Esophagus mucosa (tissue), 1 donor: ENCODE results near the gene XPR1. TPM values are rescaled to one million over a fixed set of nuclear protein-coding genes. Genes with fewer than 3 reads are reported as not detected.
"Not testable (repeated sequence)": the region's sequence is repeated elsewhere in the genome, so short reads cannot be mapped to it uniquely, and the experiment has no call there.

ENCODE experiments used
- ATAC-seq: fragments of 200-7000 bp; cut with Tn5 transposase; one replicate; pipeline ENCODE4 v1.9.1; 2020
- total RNA-seq: library from RNA; stranded (reverse); gene quantifications from one replicate; pipeline ENCODE4 v1.2.4, GENCODE V29; 2023
- donor health status: DM: yes; HTN: yes; CAD: no.

Gene XPR1
- total RNA-seq, 1 donor from 2014 or later = 15.9 TPM

GRCh38 chr1:180644526-180645192 lies 12.8 kb downstream of the XPR1 start:
- ATAC-seq = no peak

DNA sequence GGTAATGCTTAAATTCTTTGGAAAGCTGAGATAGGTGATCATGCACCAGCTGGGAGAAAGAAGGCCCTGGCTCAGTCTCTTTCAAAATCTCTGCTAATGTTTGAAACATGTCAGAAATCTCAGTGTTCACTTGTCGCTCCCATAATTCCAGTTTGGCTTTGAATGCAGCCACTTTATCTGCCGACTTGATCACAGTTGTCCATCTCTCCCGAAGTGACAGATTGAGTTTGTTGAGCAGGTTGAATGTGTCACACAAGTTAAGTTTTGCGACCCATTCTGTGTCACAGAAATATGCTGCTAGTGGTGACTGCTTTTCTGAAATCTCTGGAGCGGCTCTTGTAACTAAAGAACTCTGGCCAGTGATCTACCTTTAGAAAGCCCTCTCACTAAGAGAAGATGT lies 13.4 kb downstream of the XPR1 start:
- not testable (repeated sequence) for ATAC-seq

GRCh38 chr1:180646093-180646492 lies 14.3 kb downstream of the XPR1 start:
- ATAC-seq = no peak

- ATAC-seq = no peak
These were observed 14.7 kb downstream of the XPR1 start for GRCh38 chr1:180646547-180646946.

DNA sequence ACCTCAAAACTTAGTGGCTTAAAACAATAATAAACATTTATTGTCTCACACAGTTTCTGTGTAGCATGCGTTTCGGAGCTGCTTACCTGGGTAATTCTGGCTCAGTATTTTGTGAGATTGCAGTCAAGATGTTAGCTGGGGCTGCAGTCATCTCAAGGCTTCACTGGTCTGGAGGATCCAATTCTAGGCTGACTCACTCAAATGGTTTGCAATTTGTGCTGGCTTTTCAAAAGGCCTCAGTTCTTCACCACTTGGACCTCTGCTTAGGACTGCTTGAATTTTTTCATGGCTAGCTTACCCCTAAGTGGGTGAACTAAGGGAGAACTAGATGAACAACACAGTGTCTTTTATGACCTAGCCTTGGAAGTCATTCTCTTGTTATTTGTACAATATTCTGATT lies 21.0 kb downstream of the XPR1 start:
- ATAC-seq = no peak

DNA sequence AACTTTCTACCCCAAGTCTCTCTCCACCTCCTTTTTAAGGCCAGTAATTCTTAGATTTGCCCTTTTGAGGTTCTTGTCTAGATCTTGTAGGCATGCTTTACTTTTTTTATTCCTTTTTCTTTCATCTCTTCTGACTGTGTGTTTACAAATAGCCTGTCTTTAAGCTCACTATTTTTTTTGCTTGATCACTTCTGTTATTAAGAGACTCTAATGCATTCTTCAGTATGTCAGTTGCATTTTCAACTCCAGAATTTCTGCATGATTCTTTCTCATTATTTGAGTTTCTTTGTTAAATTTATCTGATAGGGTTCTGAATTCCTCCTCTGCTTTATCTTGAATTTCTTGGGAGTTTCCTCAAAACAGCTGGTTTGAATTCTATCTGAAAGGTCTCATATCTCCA lies 30.9 kb downstream of the XPR1 start:
- ATAC-seq = no peak

DNA sequence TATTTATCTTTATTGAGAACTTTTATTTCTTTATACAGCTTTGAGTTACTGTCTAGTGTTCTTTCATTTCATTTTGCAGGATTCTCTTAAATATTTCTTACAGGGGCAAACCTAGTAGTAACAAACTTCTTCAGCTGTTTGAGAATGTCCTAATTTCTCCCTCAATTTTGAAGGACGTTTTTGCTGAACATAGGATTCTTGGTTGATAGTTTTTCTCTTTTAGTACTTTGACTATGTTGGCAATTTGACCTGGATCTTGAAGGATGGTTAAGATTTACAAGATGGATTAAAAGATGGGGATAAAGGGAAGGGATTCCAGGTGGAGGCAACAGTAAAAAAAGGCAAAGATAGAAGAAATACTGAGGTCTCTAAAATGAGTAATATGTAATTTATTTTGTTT lies 38.9 kb downstream of the XPR1 start:
- ATAC-seq = no peak

DNA sequence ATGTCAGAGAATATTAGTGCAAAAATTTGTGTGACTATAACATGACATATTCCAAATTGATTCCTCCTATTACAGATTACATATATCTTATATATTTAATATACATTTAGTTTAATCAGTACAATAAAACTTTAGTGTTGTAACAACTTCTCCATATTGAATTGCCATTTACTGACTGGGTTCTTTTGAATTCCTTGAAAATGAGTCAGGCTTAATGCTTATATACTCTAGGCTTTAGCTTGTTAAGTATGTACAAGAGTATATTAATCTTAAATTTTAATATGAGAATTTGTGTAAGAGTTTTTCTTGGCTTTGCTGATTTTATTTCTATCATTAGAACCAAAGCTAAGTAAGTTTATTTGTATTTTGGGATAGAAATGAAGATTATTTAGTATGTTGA lies 40.3 kb downstream of the XPR1 start:
- ATAC-seq = no peak

DNA sequence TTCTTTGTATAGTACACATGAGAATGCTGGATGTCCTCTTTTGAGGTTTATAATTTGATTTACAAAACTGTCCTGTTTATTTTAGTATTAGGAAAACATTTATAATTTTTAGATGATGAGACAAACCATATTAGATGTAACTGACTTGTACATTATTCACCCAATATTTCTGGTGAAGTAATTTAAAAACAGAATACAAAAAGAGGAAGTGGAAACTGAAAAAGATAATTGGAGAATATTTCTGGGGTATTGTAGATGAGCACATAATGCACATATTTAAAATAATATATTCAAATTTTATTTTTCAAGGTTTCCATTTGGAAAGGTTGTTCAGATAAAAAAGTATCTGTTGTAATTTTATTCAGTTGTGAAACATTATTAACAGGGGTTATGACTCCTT lies 40.7 kb downstream of the XPR1 start:
- ATAC-seq = no peak

DNA sequence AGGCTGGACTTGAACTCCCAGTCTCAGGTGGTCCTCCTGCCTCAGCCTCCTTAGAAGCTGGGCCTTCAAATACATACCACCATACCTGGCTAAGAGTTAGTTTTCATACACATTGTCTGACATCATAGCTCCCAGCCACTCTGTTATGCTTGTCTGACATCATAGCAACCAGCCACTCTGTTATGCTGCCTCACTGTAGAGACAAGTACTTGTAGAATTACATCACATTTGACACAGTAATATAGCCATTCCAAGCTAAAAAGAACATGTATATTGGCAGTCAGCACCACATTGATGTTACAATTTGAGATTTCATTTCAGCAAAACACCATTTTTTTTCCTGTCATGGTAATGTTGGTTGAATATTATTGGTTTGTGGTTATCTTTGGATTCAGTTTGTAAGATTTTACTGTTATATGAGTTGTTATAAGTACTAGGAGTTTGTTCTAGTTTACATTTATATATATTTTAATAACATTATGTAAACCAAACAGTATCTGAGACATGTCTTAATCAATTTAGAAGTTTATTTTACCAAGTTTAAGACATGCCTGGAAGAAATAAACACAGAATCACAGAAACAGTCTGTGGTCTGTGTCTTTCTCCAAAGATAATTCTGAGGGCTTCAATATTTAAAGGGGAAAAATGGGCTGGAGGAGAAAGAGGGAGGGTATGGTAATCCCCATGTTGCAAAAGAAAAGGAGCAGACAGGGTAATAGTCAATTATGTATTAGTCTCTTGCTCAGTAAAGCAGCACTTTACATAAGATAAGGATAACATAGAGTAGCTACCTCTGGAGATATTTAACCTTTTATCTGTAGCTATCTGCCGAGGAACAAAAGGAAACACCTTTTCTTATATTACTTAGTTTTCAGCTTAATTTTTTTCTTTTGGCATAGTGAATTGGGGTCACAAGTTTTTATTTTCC lies 43.0 kb downstream of the XPR1 start:
- ATAC-seq = no peak

GRCh38 chr1:180675586-180675985 lies 43.8 kb downstream of the XPR1 start:
- ATAC-seq = no peak

- ATAC-seq = no peak
These were observed 48.8 kb downstream of the XPR1 start for GRCh38 chr1:180680558-180681144.

GRCh38 chr1:180683117-180683516 lies 51.3 kb downstream of the XPR1 start:
- ATAC-seq = not testable (repeated sequence)

DNA sequence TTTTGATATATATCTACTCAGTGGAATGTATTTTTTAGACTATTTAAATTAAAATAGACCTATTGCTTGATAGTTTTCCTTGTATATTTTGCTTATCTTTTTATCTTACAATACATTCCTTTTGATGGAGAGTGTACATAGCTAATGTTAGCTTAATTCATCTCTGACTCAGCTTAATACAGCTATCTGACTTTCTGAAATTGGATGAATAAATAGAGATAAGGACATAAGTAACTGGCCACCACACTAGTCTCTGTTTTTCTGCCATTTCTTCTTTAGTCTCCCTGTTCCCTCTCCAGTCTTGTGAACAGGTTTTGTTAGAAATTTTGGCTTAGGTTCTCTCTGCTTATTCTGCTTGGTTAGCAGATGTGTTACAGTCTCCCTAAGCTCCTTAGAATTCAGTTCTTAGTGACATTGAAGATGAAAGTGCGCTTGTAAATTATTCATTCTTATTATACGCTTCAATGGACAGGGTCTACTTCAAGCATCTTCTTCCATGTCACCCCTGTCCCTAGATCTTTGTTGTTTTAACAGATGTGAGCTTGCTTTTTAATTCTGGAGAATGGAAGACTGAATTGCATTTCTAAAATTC lies 59.6 kb downstream of the XPR1 start:
- no peak for ATAC-seq

- no peak for ATAC-seq
These were observed 61.9 kb downstream of the XPR1 start for GRCh38 chr1:180693564-180694244.

DNA sequence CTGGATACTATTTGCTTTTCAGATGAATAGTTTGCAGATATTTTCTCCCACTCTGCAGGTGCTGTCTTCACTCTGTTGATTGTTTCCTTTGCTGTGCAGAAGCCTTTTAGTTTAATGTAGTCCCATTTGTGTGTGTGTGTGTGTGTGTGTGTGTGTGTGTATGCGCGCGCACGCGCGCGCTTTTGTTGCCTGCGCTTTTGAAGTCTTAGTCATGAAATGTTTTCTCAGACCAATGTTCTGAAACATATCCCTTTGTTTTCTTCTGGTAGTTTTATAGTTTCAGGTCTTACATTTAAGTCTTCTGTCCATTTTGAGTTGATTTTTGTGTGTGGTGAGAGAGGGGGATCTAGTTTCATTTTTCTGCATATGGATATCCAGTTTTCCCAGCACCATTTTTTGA lies 63.5 kb downstream of the XPR1 start:
- ATAC-seq = no peak

DNA sequence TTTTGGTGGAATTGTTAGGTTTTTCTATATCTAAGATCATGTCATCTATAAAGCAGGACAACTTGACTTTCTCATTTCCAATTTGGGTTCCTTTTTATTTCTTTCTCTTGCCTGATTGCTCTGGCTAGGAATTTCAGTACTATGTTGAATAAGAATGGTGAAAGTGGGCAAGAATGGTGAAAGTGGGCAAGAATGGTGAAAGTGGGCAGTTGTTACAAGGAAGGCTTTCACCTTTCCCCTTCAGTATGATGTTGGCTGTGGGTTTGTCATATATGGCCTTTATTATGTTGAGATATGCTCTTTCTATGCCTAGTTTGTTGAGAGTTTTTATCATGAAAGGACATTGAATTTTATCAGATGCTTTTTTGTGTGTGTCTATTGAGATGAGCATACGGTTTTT lies 64.5 kb downstream of the XPR1 start:
- no peak for ATAC-seq

- ATAC-seq = no peak
These were observed 66.8 kb downstream of the XPR1 start for GRCh38 chr1:180698580-180698979.

GRCh38 chr1:180702376-180702775 lies 70.6 kb downstream of the XPR1 start:
- not testable (repeated sequence) for ATAC-seq

DNA sequence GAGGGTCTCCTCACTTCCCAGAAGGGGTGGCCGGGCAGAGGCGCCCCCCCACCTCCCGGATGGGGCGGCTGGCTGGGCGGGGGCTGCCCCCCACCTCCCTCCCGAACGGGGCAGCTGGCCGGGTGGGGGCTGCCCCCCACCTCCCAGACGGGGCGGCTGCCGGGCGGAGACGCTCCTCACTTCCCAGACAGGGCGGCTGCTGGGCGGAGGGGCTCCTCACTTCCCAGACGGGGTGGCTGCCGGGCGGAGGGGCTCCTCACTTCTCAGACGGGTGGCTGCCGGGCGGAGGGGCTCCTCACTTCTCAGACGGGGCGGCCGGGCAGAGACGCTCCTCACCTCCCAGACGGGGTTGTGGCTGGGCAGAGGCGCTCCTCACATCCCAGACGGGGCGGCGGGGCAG lies 78.9 kb downstream of the XPR1 start:
- not testable (repeated sequence) for ATAC-seq

GRCh38 chr1:180711260-180711659 lies 79.4 kb downstream of the XPR1 start:
- ATAC-seq = not testable (repeated sequence)

GRCh38 chr1:180720753-180721152 lies 88.9 kb downstream of the XPR1 start:
- ATAC-seq = no peak

- no peak for ATAC-seq
These were observed 90.8 kb downstream of the XPR1 start for GRCh38 chr1:180722586-180722985.
